ENCODE data around the gene ROPN1L.
"Not testable (repeated sequence)": the region's sequence is repeated elsewhere in the genome, so short reads cannot be mapped to it uniquely, and the experiment has no call there.

Gene ROPN1L

GRCh38 chr5:10441083-10441991 lies at the start of gene ROPN1L:
Gene ROPN1L, plus strand, starts transcription at chr5:10441879. Its CDS starts 289 bp downstream, at chr5:10442168.
- peak; percentile 76 to 77 for DNase-seq

- DNase-seq, result not testable (repeated sequence)
Observed at GRCh38 chr5:10392567-10393328, 48.9 kb upstream of the ROPN1L start.

GRCh38 chr5:10393491-10393890 lies 48.2 kb upstream of the ROPN1L start:
- no peak for DNase-seq

GRCh38 chr5:10396552-10396951 lies 45.1 kb upstream of the ROPN1L start:
- DNase-seq, result no peak

DNA sequence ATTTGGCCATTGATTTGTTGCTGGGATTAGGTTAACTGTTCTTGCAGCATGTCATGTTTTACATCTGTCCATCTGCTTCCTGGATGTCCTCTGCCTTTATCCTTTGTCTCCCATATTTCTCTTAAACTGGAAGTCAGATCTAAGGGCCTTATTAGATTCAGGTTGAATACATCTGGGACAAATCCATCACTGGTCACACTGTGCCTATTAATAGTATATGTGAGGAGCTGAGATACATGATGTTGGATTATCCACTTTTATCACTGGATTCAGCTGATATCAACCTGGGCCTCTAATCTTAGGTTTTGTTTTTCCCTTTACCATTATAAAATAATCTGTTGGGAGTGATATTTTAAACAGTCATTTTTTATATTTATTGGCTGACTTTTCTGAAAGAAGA lies 41.8 kb upstream of the ROPN1L start:
- DNase-seq, result no peak

- no peak for DNase-seq
Observed at GRCh38 chr5:10400411-10400810, 41.3 kb upstream of the ROPN1L start.

- no peak for DNase-seq
Observed at GRCh38 chr5:10400831-10401230, 40.8 kb upstream of the ROPN1L start.

DNA sequence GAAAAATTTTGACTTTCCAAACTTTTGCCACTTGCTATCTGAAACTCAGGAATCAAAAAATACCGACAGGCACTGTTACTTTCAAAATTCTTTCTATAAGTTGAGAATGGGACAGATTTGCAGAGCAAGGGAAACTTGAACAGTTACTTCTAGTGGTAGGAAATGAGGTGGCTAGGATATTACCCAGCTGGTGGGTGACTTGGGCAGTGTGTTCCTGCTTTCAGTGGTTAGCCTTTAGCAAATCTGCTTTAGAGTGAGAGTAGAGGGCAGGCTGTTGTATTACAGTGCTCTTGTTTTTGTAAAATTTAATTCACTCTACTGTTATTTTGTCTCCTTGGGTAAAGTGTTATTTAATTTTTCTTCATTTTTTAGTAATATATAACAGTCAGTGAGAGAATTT lies 40.2 kb upstream of the ROPN1L start:
- no peak for DNase-seq

DNA sequence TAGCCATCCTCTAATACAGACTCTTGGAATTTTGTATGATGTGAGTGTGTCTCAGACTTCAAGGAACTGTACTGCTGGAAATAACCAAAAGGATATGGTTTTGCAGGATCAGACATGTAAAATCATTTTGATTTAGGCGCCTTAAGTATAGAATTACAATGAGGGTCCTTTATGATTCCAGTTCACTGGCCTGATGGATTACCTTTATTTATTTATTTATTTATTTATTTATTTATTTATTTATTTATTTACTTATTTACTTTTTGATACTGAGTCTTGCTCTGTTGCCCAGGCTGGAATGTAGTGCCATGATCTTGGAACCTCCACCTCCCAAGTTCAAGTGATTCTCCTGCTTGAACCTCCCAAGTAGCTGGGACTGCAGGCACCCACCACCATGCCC lies 37.9 kb upstream of the ROPN1L start:
- no peak for DNase-seq

DNA sequence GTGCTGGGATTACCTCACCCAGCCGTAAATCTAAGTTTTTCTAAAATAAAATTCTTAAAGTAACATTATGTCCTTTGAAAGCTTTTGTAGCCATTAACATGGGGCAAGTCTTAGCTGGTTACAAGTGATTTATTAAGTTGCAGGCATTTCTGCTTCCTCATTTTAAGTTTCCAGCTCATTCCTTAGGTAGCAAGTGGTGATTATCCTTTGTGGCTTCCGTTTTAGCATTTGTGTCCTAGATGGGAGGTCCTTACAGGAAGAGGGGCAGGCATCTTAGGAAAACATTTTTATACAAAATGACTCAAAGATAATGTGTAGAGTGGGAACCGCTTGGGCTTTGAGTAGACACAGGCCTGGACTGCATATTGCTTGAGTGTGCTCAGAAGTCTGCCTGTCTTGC lies 35.0 kb upstream of the ROPN1L start:
- DNase-seq, result no peak

DNA sequence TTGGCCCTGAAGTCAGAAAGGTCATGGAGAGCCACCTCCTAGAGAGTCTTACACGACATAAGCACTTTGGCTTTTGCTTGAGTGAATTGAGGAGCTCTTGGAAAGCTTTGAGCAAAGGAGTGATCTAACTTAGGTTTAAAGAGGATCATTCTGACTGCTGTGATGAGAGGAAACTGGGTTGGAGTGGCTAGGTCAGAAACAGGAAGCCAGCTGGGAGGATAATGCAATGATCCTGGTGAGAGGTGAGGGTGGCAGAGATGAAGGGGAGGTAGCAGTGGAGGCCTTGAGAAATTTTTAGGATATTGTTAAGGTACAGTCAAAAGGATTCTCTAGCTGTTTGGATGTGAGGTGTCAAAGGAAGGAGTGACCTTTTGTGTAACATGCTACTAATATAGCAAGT lies 32.2 kb upstream of the ROPN1L start:
- DNase-seq, result no peak

- no peak for DNase-seq
Observed at GRCh38 chr5:10410662-10411061, 31.0 kb upstream of the ROPN1L start.

GRCh38 chr5:10411336-10411735 lies 30.3 kb upstream of the ROPN1L start:
- no peak for DNase-seq

GRCh38 chr5:10416868-10417267 lies 24.8 kb upstream of the ROPN1L start:
- DNase-seq, result no peak

DNA sequence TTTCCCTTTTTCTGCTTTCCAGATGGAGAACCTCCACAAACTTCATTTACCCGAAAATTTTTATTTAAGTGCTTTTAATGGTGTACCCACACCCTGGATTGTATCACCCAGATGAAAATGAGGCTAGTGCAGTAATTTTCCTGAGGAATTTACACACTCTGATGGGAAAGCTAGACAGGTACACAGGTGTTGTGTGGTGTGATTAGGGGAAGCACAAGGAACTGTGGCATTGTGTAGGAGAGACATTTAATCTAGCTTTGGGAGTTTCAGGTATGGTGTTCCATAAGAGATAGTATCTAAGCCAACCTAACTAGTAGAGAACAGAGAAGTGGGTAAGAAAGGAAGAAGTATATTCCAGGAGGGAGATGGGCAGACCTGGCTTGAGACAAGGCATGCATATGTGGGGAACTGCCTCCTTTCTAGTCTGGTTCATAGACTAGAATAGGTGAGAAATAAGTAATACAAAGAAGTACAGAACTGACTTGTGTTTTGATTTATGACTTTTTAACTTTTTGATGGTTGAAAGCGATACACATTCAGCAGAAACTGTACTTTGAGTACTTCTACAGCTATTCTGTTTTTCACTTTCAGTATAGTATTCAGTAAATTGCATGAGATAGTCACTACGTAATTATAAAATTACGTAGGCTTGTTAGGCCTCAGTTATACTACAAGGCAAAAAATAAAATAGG lies 22.9 kb upstream of the ROPN1L start:
- no peak for DNase-seq

GRCh38 chr5:10420468-10420867 lies 21.2 kb upstream of the ROPN1L start:
- DNase-seq, result no peak

DNA sequence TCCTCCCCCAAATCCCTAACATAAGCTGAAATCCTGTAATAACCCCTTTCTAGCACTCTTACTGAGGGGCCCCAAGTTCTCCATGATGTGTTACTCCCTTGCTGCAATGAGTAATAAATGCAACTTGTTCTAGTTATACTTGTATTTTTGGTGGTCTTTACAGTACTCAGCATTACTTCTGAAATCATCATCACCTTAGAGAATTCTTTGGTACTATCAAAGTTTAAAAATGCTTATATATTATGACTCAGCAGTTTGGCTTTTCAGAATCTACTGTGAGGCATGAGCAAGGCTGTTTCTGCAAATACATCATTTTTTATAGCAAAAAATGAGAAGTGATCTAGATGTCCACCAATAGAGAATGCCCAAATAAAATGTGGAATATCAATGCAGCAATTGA lies 20.7 kb upstream of the ROPN1L start:
- no peak for DNase-seq

GRCh38 chr5:10421896-10422691 lies 19.6 kb upstream of the ROPN1L start:
- DNase-seq, result no peak

DNA sequence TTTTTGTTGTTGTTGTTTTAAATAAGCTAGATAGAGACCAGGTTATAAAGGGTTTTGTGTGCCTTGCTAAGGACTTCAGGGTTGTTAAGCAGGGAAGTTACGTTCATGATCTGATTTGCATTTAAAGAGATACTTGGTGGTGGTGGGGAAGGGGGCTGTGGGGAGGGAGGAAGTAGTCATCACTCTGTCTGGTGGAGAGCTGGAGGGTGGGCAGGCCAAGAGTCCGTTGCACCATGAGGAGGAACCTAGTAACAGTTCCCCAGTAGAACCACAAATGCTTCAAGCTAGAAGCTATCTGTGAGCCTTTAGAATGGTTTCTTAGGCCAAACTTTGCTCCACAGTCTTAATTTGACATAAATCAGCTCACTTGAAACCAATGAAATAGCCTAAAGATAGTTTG lies 18.7 kb upstream of the ROPN1L start:
- no peak for DNase-seq

- no peak for DNase-seq
Observed at GRCh38 chr5:10424124-10424731, 17.5 kb upstream of the ROPN1L start.

DNA sequence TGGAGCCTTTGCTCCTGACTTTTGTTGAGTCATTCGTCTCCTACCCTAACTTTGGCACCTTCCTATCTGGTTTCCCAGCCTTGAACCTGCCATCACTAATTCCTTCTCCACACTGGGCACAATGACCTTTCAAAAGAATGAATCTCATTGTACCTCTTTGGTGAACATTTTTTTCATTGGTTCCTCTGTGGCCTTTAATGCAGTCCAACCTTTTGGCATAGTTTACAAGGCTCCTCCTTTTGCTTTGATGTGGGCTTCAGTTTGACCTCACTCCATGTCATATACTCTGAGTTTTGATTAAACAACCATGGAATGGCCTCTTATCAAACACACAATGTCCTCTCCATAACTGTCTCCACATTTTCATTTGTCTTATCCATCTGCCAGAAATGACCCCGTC lies 14.5 kb upstream of the ROPN1L start:
- DNase-seq, result no peak

GRCh38 chr5:10427978-10428377 lies 13.7 kb upstream of the ROPN1L start:
- DNase-seq, result no peak
